Lung microvascular endothelial cell (primary cell): Measurements from ENCODE around the gene BDKRB2. TPM values are rescaled to one million over a fixed set of nuclear protein-coding genes. Genes with fewer than 3 reads are reported as not detected.

Experiments
- DNase-seq, 2 donors: peaks; one replicate each; pipeline versions ENCODE4 v3.0.0 to v3.0.0-alpha.2; 2010; ENCODE audit warnings: low read depth in 2 of 2
- total RNA-seq: library from RNA; depleted of rRNA; stranded (reverse); fragments of >200 nt; gene quantifications from 2 replicates; pipeline ENCODE4 v1.2.1, GENCODE V29; 2014

The BDKRB2 gene
- total RNA-seq, 1 donor from 2014 or later, result under 0.01 TPM

DNA sequence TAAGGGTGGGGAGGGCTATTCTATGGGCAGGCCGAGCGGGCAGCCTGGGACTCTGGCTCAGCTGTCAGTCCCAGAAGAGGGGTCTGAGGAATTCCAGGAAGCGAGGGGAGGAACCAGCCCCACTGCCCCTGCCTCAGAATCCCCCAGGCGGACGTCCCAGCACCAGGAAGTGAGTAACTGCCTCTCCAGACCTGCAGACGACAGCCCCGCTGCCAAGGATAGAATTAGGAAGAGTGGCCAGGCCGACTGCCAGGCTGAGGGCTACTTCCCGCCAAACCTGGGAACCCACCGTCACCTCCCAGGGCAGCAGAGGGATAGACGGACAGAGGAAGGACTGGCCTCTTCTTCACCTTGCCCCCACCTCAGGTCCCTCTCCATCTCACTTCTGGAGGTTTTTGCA lies 6.7 kb upstream of the BDKRB2 start:
- DNase-seq, result peak in 1 of 2 donors; percentile 19

DNA sequence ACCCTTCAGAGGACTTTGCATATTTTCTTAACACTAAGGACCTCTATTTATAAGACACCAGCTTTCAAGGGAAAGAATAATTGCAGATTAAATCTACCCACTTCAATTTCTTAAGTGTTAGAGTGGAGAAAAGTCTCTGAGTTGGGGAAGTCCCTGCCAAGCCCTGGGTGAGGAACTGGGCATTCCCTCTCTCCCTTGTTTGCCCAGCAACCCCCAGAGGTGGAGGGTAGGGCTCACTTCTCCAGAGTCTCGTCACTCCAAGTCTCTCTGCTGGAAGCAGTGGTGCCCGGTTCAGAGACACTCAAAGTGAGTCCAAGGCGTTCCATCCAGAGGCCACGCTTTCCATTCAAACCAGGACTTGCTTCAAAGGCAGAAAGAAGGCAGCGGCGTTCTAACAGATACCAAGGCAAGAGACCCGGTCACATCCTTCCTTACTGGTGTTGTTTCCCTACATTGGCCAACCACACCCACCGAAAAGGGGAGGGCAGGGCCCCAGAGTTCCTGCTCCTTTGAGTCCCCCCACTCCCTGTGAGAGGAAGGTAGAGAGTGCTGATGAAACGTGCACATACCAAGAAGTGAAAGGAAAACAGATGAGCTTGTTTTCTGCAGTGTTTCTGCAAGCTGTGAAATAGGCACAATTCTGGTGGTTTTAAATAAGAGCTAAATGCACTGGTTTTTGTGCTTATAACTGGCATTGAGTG lies 6.1 kb upstream of the BDKRB2 start:
- DNase-seq, result no peak

DNA sequence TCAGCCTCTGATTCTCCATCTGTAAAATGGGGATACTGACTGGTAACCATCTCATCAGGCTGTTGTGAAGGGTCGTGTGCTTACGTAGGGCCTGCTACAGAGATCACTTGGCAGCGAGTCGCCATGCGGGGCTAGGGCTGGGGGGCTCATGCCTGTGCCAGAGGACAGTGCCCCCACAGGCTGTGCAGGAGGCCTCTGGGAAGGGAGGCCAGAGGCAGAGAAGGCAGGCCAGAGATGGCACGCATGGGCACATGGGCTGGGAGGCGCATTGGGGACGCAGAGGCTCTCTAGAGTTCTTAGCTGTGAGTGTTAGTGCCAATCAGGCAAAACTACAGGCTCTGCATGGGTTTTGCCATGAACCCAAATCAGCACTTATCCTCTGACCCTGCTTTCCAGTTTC lies 3.5 kb upstream of the BDKRB2 start:
- DNase-seq, result no peak

DNA sequence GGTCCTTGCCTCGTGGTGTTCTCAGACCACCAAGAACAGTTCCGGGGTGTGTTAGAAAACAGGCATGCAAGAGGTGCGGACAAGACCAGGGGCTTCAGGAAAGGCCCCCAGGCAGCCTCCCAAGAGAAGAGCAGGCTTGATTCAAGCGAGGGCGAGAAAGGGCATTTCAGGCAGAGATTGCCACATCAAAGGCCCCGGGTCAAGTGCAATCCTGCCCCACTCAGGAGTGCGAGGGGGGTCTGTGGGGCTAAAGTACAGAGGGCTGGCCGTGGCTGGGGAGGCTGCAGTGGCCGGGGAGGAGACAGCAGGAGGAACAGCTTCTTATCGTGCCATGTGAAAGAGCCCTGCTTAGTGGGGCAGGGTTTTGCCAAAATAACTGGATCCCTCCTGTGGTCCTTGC lies 2.7 kb upstream of the BDKRB2 start:
- DNase-seq, result no peak

DNA sequence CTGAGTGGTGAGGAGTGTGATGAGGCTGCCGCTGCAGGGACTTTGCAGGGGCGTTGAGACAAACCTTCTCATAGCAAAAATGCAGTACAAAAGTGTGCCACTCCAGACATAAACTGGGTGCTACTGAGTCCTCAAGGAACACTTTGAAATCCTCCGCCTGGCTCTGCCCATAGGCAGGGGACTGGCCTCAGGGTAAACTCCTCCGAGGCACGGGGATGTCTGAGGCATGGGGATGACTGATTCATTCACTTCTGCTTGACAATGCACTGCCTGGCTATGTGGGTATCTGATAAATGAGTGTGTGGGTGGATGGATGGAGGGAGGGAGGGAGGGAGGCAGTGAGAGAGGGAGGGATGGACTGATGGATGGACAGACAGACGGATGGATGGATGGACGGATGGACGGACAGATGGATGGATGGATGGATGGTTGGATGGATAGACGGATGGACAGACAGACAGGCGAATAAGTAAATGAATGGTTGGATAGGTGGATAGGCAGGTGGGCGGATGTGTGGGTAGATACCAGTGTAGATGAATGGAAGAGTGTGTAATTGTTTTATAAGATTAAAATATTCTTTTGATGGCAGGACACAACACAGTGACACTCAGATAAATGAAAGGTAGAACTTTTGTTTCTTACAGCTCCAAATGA lies 2.1 kb upstream of the BDKRB2 start:
- DNase-seq, result no peak

DNA sequence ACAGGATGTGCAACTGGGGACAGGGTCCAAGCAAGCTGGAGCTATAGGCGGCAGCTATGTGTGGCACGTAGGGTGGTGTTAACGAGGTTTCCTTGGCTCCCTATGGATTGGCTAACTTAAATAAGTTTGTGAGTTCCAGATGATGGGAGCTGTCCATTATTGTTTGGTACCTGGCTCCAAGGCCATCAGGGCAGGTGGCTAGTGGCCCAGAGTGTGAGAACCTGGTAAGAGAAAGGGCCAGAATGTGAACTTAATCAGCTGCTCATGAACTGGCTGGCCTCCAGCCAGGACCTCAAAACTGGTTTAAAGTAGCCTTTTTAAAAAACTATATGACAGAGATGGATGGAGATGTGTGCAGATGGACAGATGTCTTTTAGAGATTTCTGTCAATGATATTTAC lies 1.5 kb upstream of the BDKRB2 start:
- no peak for DNase-seq

DNA sequence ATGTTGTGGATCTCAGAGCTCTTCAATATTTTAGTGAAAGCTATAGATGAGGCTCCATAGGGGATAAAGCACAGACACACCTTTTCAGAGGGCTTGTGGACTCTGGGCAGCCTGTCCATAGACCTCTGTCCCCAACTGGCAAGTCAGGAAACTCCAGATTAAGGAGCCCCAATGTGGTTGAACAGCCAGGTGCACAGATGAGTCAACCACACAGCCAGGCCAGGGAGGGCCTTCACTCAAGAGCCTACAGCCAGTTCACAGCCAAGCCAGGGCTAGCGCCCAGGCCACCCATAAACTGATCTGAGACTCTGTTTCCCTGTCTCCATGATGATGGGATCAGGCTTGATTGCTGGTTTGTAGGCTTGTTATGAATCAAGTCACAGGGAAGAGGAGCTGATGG lies 1.0 kb upstream of the BDKRB2 start:
- DNase-seq, result no peak

DNA sequence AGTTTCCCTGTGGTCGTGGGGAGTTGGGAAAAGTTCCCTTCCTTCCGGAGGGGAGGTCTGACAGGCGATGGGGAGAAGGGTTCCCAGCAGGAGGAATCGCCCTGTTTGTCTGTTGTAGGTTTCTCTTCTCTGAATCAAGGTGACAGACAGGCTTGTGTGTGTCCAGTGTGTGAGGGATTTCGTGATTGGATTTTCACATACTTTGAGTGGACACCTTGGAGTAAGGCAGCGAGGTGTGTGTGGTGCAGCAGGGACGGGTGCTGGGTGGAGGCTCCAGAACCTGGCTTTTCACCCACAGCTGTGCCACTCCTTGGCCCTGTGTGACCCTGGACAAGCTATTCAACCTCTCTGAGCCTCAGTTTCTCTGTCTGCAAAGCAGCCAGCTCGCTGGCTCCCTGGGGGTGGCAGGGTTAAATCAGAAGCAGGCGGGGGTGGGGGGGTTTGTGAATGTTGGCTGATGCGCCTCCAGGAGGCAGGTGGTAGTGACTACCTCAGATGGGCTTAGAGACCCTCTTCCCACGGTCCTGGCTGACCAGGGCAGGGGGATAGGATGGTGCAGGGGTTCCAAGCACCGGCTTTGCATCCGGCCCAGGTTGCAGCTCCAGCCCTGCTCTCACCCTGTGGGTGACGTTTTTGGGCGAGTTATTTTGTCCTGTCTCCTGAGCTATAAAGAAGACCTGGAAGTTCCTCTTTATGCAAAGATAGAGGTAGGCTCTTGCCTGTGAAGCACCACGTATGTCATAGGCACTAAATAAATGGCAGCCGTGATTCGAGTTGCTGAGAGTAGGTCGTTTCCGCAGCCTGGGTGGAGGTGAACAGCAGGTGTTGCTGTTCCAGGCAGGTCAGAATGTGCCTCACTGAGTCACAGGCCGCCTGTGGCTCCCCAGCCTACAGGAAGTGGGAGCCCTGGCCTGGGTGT lies 679 bp downstream of the BDKRB2 start:
- DNase-seq, result no peak

DNA sequence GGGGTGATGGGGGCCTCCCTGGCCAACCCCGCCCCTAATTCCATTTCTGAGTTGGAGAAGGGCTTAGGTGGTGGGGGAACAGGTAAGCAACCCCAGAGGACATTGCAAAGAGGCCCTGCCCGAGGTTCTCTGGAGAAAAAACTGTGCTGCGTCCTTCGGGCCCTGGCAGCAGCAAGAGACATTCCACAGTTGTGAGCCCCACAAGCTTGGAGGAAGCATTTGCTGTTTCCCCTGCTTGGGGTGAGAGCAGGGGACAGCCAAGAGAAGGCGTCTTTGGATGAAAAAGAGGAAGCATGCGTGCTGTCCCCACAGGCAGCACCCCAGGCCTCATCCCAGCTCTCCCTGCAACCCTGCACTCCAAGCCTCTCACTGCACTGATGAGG lies 1.3 kb downstream of the BDKRB2 start:
- no peak for DNase-seq

DNA sequence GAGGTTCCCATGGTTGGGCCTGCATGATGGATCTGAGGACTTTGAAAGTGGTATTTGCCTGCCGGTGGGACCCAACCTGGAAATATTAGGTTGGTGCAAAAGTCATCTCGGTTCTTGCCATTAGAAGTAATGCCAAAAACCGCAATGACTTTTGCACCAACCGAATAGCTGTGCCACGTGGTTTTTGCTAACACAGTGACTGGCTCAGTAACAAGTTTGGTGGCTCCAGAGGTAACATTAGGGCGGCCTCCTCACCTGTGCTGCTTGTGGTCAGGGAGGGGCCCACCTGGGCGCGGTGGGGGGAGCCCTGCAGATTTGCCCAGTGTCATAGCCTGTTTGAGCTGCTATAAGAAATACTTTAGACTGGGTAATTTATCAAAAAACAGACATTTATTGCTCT lies 1.8 kb downstream of the BDKRB2 start:
- no peak for DNase-seq

DNA sequence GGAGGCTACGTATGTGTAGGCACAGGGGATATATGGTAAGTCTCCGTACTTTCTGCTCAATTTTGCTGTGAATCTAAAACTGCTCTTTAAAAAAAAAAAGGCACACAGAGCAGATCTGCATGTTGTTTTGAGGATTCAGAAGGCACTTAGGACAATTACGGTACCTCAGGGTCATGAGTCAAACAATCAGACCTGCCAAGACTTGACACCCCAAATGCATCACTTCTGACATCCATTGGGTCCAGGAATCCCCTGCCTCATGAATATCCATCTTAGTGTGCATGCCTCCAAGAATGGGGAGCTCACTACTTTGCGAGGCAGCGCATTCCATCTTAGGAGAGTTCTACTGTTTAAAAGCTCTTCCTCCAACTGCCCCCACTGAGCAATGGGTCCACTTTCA lies 3.0 kb downstream of the BDKRB2 start:
- no peak for DNase-seq

DNA sequence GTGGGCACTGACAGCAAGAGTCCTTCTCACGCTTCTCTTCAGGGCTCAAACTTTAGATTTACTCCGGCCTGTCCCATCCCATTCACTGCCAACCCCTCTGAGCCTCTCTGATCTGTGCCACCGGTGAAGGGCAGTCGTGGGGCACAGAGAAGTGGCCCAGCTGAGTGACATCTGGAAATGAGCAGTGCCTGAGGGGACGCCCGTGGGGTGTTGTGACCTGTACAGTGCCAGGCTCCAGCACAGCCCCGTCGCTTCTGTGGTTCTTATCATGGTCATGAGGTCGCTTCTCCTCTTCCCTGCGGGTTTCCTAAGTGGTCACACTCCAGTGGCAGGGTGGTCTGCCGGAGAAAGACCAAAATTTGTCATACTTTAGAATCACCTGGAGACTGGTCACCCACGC lies 4.1 kb downstream of the BDKRB2 start:
- DNase-seq, result no peak

DNA sequence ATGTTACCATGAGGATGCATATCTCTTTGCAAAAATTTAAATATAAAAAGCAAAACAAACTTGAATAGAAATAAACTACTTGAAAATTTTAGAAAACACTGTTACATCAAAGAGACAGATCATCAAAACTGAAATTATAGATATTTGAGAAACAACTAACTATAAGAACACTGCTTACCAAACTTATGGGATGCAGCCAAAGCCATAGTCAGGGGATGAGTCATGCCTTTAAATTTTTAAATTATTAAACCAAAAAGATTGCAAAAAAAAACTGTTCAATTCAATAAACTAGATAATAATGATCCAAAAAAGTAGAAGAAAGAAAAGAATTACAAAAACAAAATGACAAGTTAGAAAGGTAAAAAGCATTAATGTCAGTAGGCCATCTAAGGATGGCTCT lies 7.5 kb downstream of the BDKRB2 start:
- DNase-seq, result no peak

DNA sequence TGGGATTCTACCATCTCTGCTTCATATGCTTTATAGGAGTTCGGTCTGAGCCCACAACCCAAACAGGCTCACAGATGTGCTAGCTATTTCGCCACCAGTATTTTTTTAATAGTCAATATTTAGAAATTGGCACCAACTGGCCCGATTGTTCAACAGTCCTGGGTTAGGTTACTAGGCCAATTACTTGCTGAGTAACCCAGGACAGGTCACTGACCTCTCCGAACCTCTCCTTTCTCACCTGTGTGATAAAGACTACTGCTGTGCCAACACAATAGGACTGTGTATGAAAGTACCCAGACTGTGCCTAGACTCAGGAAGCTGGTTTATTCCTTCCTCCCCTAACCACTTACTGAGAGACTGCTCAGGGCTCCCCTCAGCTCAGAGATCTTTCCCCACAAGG lies 8.3 kb downstream of the BDKRB2 start:
- DNase-seq, result no peak

DNA sequence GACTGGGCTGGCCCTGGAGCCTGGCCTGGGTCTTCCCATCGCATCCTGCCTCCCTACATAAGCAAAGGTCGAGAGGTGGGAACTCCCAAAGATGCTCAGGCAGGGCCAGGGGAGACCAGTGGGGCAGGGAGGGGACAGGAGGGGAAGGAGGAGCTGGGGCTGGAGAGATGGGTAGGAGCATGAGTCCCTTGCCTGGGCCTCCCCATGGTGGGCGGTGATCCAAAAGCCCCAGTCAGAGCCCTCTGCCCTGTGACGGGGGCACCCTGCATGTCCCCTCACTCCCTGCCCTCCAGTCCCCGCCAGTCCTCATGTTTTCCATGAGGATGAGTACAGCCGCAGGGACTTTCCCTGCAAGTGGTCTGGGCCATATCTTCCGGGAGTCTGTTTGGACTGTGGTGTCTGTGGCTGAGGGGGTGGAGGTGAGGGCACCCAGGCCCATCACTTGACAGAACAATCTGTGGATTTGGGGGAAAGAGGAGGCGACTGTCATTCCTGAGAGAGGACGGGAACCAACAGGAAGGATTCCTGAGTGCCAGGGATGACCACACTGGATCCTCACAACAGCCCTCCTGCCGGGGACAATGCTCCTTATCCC lies 9.3 kb downstream of the BDKRB2 start:
- no peak for DNase-seq

DNA sequence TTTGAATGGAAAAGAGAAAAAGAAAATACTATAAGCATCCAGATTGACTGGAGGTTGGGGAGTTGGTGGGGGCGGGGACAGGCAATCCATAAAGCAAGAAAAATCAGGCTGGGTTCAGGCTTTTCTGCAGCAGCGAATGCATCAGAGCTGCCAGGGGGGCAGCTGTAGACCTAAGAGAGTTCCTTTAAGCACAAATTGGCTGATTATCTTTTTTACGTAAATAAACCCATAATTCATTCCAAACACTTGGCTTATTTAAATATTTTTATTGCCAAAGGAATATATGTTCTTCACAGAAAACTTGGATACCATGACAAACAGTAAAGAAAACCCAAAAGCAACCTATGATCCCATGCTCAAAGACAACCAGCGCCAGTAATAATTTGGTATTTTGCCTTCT lies 10.2 kb downstream of the BDKRB2 start:
- no peak for DNase-seq

DNA sequence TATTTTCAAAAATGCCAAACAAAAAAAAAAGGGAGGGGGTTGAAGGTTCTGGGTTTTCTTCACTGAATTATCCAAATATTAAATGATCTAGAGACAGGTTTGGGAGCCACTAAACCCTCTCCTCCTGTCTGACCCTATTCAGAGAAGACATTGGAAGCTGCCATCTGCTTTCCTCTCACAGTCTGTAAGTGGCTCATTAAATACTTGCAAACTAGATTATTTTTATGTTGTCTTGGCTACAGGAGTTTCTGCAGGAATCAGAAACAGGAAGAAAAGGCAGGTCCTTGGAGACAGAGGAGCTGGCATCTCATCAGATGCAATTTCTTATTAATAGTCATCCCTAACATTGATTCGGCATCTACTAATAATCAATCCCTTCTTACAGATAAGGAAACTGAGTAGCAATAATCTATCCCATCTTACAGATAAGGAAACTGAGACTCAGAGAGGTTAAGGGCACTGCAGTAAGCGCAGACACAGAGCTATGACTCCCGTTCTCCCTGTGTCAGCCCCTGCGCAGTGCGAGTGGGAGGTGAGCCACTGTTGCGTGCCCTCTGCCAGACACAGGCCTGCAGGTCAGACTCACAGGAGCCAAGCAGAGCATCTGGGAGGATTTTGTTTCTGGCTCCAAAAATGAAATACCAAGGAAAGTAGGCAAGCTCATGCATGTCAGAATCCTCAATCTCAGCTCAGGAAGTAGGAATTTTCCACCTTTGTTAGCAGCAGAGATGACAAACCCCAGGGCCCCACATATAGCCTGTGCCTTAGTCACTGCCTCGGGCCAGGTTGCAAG lies 11.0 kb downstream of the BDKRB2 start:
- no peak for DNase-seq

DNA sequence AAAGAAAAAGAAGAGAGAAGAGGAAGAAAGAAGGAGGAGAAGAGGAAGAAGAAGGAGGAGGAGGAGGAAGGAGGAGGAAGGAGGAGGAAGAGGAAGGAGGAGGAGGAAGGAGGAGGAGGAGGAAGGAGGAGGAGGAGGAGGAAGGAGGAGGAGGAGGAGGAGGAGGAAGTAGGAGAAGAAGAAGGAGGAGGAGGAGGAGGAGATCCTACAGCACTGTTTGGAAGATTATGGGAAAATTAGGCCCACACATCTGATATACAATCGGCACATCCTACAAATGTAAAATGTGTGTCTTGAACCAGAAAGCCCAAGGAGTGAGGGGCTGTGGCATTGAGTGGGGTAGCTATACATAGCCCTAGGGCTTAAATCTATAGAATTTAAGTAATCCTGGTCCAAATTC lies 12.0 kb downstream of the BDKRB2 start:
- DNase-seq, result no peak

DNA sequence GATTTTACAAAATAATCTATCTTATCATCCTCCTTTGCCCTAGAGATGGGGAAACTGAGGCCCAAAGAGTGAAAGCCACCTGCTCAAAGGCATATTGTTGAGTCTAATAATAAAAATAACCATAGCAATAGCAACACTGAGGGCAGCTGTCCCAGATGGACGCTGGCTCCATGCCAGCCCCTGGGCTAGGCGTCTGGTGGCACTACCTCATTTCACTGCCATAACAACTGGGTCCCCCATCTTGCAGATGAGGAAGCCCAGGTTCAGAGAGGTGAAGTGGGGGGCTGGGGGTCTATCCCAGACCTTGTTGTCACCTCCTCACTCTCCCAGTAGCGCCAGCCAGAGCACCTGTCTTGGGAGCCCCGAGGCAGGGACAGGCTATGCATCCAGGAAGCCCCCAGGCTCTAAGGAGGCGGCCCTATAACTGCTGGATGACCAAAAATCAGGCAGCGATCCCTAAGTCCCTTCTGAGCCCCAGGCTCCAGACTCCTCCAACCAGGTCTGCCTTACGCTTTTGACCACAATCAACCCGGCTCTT lies 12.8 kb downstream of the BDKRB2 start:
- no peak for DNase-seq

DNA sequence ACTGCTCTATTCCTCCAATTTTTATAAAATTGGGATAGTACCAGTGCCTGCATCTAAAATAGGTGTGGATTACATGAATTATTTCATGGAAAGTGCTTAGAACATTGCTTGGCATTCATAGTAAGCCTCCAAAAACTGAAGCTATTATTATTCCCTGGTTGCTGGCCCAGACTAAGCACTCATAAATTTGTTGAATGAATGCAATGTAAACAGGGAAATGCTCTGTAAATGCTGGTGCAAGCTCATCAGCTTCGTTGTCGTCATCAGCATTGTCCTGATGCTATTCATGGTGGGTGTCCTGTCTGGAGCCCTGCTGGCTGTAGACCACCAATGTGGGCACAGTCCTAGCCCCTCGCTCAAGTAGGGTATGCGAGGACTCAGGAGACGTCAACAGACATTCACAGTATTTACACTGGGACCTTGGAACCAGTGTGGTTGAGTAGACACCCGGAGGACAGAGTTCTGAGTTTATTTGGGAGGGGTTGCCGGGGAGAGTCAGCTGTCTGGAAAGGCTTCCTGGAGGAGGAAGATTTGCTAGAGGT lies 16.5 kb downstream of the BDKRB2 start:
- DNase-seq, result no peak

DNA sequence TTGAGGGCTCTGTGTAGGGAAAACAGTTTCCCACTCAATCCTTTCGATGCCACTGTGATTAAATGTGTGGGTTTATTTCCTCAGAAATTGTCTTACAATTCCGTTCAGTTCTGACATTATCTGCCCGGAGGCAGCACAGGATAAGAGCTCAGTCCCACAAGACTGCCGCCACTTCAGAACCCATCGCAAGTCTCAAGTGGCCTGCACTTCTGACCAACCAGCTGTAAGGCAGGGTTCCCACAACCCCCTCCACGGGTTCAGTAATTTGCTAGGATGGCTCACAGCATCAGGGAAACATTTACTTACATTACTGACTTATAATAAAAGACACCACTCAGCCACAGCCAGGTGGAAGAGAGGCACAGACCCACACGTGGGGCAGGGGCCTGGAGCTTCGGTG lies 17.2 kb downstream of the BDKRB2 start:
- DNase-seq, result no peak
